Panc1 (cell line): ENCODE data around the gene ADAMTS16. TPM values are rescaled to one million over a fixed set of nuclear protein-coding genes. Genes with fewer than 3 reads are reported as not detected.

ENCODE experiments used
- ATAC-seq: fragments of 200-7000 bp; cut with Tn5 transposase; 2 replicates; pipeline ENCODE4 v1.9.1; 2020; ENCODE audit warnings: mild to moderate bottlenecking, moderate library complexity
- BruUV-seq: library from RNA; stranded (reverse); fragments of 400-500 nt; replicated peaks from 2 replicates; lab custom pipeline; 2021; lab: Mats Ljungman, UMichigan
- CTCF ChIA-PET: fragments of 300-600 bp; sonication (Branson Sonifier 250); formaldehyde crosslinking; loops from one replicate; lab custom pipeline; 2022; ENCODE audit warnings: antibody characterized with exemption; lab: Charles Lee
- POLR2A ChIA-PET: fragments of 300-600 bp; sonication (Branson Sonifier 250); formaldehyde crosslinking; loops from one replicate; lab custom pipeline; 2022; ENCODE audit warnings: antibody characterized with exemption; lab: Charles Lee
- DNase-seq: peaks from one replicate; pipeline ENCODE4 v3.0.0-alpha.2; 2010; ENCODE audit warnings: low read depth, low spot score
- H3K27ac ChIP-seq: 2 replicates; pipeline ENCODE4 v1.5.1; 2011; ENCODE audit warnings: mild to moderate bottlenecking, low read length, inconsistent platforms
- H3K27me3 ChIP-seq: fragments of 200-500 bp; sonication (Bioruptor generic); 2 replicates; pipeline ENCODE4 v1.6.0; 2014; ENCODE audit warnings: low read length, inconsistent platforms; ENCODE audit not compliant: control insufficient read depth, insufficient read depth
- H3K36me3 ChIP-seq: fragments of 200-500 bp; sonication (Bioruptor generic); 2 replicates; pipeline ENCODE4 v1.5.1; 2014; ENCODE audit warnings: inconsistent platforms, mild to moderate bottlenecking, low read length, moderate library complexity; ENCODE audit not compliant: control insufficient read depth, insufficient read depth
- H3K4me1 ChIP-seq: 2 replicates; pipeline ENCODE4 v1.5.1; 2011; ENCODE audit warnings: inconsistent platforms, mild to moderate bottlenecking, low read length, moderate library complexity; ENCODE audit not compliant: control insufficient read depth, insufficient read depth
- H3K4me3 ChIP-seq, 2 experiments: 2 replicates each; pipeline ENCODE4 v1.5.1; 2011 to 2012; ENCODE audit warnings: low read depth in 2 of 2, low read length in 2 of 2, mild to moderate bottlenecking in 2 of 2, inconsistent platforms in 1 of 2, moderate library complexity in 1 of 2
- H3K9me3 ChIP-seq: fragments of 200-500 bp; sonication (Bioruptor generic); 2 replicates; pipeline ENCODE4 v1.5.1; 2014; ENCODE audit warnings: low read depth, mild to moderate bottlenecking, inconsistent platforms, low read length, moderate library complexity; ENCODE audit not compliant: control insufficient read depth, insufficient read depth
- CTCF ChIP-seq: fragments of 450-650 bp; IDR thresholded peaks from 2 replicates; pipeline ENCODE4 v1.5.1; 2017; ENCODE audit warnings: mild to moderate bottlenecking
- POLR2AphosphoS5 ChIP-seq: IDR thresholded peaks from 2 replicates; pipeline ENCODE4 v1.6.1; 2012; ENCODE audit warnings: mild to moderate bottlenecking, low read depth, low read length, moderate library complexity
- REST ChIP-seq, 2 experiments: IDR thresholded peaks; 2 replicates each; pipeline ENCODE4 v1.6.1; 2011 to 2012; ENCODE audit warnings: low read depth in 2 of 2, control low read depth in 1 of 2, low read length in 1 of 2, mild to moderate bottlenecking in 1 of 2, moderate library complexity in 1 of 2; ENCODE audit not compliant: insufficient read depth in 1 of 2
- SIN3A ChIP-seq: IDR thresholded peaks from 2 replicates; pipeline ENCODE4 v1.6.1; 2012; ENCODE audit warnings: low read depth, mild to moderate bottlenecking, low read length, moderate library complexity, borderline replicate concordance; ENCODE audit not compliant: insufficient read depth
- TCF7L2 ChIP-seq: IDR thresholded peaks from 2 replicates; pipeline ENCODE4 v1.6.1; 2011; ENCODE audit warnings: mild to moderate bottlenecking, low read depth, low read length, inconsistent platforms
- in situ Hi-C: cut with HindIII; loops from 2 replicates; pipeline ENCODE4 v1.10.0; 2016; ENCODE audit warnings: low sequenced_read_pairs, low pct_unique_long_range_greater_than_20kb
- intact Hi-C: fragments of 100-400 bp; cut with micrococcal nuclease; formaldehyde crosslinking; loops from one replicate; pipeline ENCODE4 v1.10.0; 2022; ENCODE audit not compliant: unreplicated experiment
- total RNA-seq: library from RNA; stranded (reverse); gene quantifications from one replicate; pipeline ENCODE4 v1.2.1, GENCODE V29; 2021; ENCODE audit not compliant: unreplicated experiment

The ADAMTS16 gene
- total RNA-seq, 1 experiment from 2014 or later: 0.54 TPM

GRCh38 chr5:5250758-5251157 is 110.6 kb downstream of the ADAMTS16 start:
- Histone ChIP-seq H3K36me3 (no peaks in the 10 kb centered on the region), H3K4me1 (no peaks in the 10 kb centered on the region), H3K9me3 (peaks cover 4% of the 10 kb centered on the region), H3K27me3 (no peaks in the 10 kb centered on the region; the same call in 1 of the 2 replicates), H3K4me3 (no peak overlapping the region), H3K27ac (no peak overlapping the region)
- no peak for TF ChIP-seq SIN3A
- TF ChIP-seq REST (IDR thresholded peaks at IDR 0.05; ENCODE audit: insufficient read depth in 1 of 2, low read depth in 2 of 2, low read length in 1 of 2): no peak
- TF ChIP-seq CTCF: no peak
- TF ChIP-seq TCF7L2: no peak
- TF ChIP-seq POLR2AphosphoS5: no peak
- intact Hi-C loops: no loop called here
- no peak for DNase-seq
- no TSS peak for BruUV-seq
- ChIA-PET CTCF (no interaction called here), POLR2A (no interaction called here)
- ATAC-seq: no peak
- in situ Hi-C loops: no loop called here

DNA sequence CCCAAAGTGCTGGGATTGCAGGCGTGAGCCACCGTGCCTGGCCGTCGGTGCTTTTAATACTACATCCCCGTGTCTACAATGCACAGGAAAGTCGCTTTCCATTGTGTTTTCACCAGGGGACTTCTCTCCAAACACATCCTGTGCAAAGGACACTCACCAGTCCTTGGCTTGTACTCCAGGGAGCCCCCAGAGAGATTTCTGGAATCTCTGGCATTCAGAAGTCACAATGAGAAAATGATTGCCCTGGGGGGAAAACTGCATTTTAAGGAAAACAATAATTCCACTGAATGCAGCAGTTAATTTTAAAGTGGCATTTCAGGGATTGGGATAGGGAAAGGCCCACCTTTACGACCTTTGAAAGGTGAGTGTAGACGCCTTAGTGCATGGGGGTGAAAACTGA is 112.0 kb downstream of the ADAMTS16 start:
- Histone ChIP-seq H3K9me3 (peaks cover 4% of the 10 kb centered on the region), H3K27ac (no peak overlapping the region), H3K4me3 (no peak overlapping the region), H3K36me3 (no peaks in the 10 kb centered on the region), H3K4me1 (no peaks in the 10 kb centered on the region), H3K27me3 (peaks cover 2% of the 10 kb centered on the region; the same call in 1 of the 2 replicates)
- intact Hi-C loops (no loop called here), in situ Hi-C loops (no loop called here)
- ATAC-seq: no peak
- TF ChIP-seq SIN3A (no peak), POLR2AphosphoS5 (no peak), TCF7L2 (no peak), REST (IDR thresholded peaks at IDR 0.05; ENCODE audit: insufficient read depth in 1 of 2, low read depth in 2 of 2, low read length in 1 of 2) (no peak), CTCF (no peak)
- POLR2A ChIA-PET: no interaction called here
- CTCF ChIA-PET: no interaction called here
- no peak for DNase-seq
- no TSS peak for BruUV-seq
